Osteoblast (primary cell): ENCODE data around the gene TOX3. TPM values are rescaled to one million over a fixed set of nuclear protein-coding genes. Genes with fewer than 3 reads are reported as not detected.

Experiments
- DNase-seq: peaks from one replicate; pipeline ENCODE4 v3.0.0; 2011; ENCODE audit warnings: low spot score, mixed read lengths; ENCODE audit not compliant: insufficient read length; ENCODE audit errors: missing footprints
- H2AFZ ChIP-seq: 2 replicates; pipeline ENCODE4 v1.6.0; 2011; ENCODE audit warnings: mild to moderate bottlenecking, low read length
- H3K27ac ChIP-seq: 2 replicates; pipeline ENCODE4 v1.5.1; 2011; ENCODE audit warnings: mild to moderate bottlenecking, low read depth, low read length, moderate library complexity
- H3K27me3 ChIP-seq: 2 replicates; pipeline ENCODE4 v1.6.0; 2012; ENCODE audit warnings: mild to moderate bottlenecking, control low read depth, inconsistent platforms, low read length, moderate library complexity; ENCODE audit not compliant: insufficient read depth
- H3K36me3 ChIP-seq: 2 replicates; pipeline ENCODE4 v1.5.1; 2011; ENCODE audit warnings: mild to moderate bottlenecking, low read length, control low read depth, moderate library complexity; ENCODE audit not compliant: insufficient read depth
- H3K4me1 ChIP-seq: 2 replicates; pipeline ENCODE4 v1.5.1; 2011; ENCODE audit warnings: mild to moderate bottlenecking, low read length, control low read depth, moderate library complexity; ENCODE audit not compliant: insufficient read depth
- H3K4me2 ChIP-seq: 2 replicates; pipeline ENCODE4 v1.6.0; 2011; ENCODE audit warnings: mild to moderate bottlenecking, low read length; ENCODE audit not compliant: insufficient read depth
- H3K4me3 ChIP-seq: fragments of 200-600 bp; sonication (generic); 3 replicates; pipeline ENCODE4 v1.5.1; 2012; ENCODE audit warnings: mild to moderate bottlenecking, low read length, inconsistent platforms; ENCODE audit not compliant: insufficient read depth
- H3K79me2 ChIP-seq: 2 replicates; pipeline ENCODE4 v1.6.0; 2012; ENCODE audit warnings: mild to moderate bottlenecking, low read length, control low read depth, inconsistent platforms; ENCODE audit not compliant: insufficient read depth
- H3K9me3 ChIP-seq: 2 replicates; pipeline ENCODE4 v1.5.1; 2011; ENCODE audit warnings: low read depth, low read length, control low read depth
- H4K20me1 ChIP-seq: 2 replicates; pipeline ENCODE4 v1.6.0; 2012; ENCODE audit warnings: mild to moderate bottlenecking, low read length, control low read depth; ENCODE audit not compliant: insufficient read depth
- total RNA-seq: library from RNA; depleted of rRNA; stranded (reverse); fragments of >200 nt; gene quantifications from 2 replicates; pipeline ENCODE4 v1.2.3, GENCODE V29; 2012
- TF ChIP-seq, protein P1 (sequence below): IDR thresholded peaks from 2 replicates; pipeline ENCODE4 v1.5.1; 2011; ENCODE audit warnings: mild to moderate bottlenecking, low read depth, low read length, moderate library complexity; ENCODE audit errors: extremely low read depth

TOX3 gene
- total RNA-seq, 1 donor, result not detected

GRCh38 chr16:52439171-52439701 lies 107.7 kb downstream of the TOX3 start:
- Histone ChIP-seq H3K36me3 (no peaks in the 10 kb centered on the region), H3K27me3 (no peaks in the 10 kb centered on the region), H2AFZ (no peak overlapping the region), H3K27ac (no peak overlapping the region), H3K9me3 (peaks cover 5% of the 10 kb centered on the region), H3K79me2 (no peaks in the 10 kb centered on the region), H4K20me1 (no peaks in the 10 kb centered on the region), H3K4me1 (no peaks in the 10 kb centered on the region), H3K4me3 (no peak overlapping the region), H3K4me2 (no peak overlapping the region)
- no peak for DNase-seq
- TF ChIP-seq, protein P1, sequence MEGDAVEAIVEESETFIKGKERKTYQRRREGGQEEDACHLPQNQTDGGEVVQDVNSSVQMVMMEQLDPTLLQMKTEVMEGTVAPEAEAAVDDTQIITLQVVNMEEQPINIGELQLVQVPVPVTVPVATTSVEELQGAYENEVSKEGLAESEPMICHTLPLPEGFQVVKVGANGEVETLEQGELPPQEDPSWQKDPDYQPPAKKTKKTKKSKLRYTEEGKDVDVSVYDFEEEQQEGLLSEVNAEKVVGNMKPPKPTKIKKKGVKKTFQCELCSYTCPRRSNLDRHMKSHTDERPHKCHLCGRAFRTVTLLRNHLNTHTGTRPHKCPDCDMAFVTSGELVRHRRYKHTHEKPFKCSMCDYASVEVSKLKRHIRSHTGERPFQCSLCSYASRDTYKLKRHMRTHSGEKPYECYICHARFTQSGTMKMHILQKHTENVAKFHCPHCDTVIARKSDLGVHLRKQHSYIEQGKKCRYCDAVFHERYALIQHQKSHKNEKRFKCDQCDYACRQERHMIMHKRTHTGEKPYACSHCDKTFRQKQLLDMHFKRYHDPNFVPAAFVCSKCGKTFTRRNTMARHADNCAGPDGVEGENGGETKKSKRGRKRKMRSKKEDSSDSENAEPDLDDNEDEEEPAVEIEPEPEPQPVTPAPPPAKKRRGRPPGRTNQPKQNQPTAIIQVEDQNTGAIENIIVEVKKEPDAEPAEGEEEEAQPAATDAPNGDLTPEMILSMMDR, result no peak

GRCh38 chr16:52437277-52437670 lies 109.7 kb downstream of the TOX3 start:
- Histone ChIP-seq H2AFZ (no peak overlapping the region), H3K36me3 (no peaks in the 10 kb centered on the region), H3K4me2 (no peak overlapping the region), H3K79me2 (no peaks in the 10 kb centered on the region), H3K27me3 (no peaks in the 10 kb centered on the region), H3K4me1 (no peaks in the 10 kb centered on the region), H3K4me3 (no peak overlapping the region), H4K20me1 (no peaks in the 10 kb centered on the region), H3K27ac (no peak overlapping the region), H3K9me3 (peaks cover 5% of the 10 kb centered on the region)
- TF ChIP-seq, protein P1, result no peak
- no peak for DNase-seq

- TF ChIP-seq, protein P1, result no peak
- H3K36me3 ChIP-seq, result no peaks in the 10 kb centered on the region
- H4K20me1 ChIP-seq, result no peaks in the 10 kb centered on the region
- H3K4me3 ChIP-seq, result no peak overlapping the region
- H3K9me3 ChIP-seq, result peaks cover 2% of the 10 kb centered on the region
- H3K4me1 ChIP-seq, result no peaks in the 10 kb centered on the region
- no peaks in the 10 kb centered on the region for H3K27me3 ChIP-seq
- H3K79me2 ChIP-seq, result no peaks in the 10 kb centered on the region
- no peak overlapping the region for H2AFZ ChIP-seq
- no peak overlapping the region for H3K4me2 ChIP-seq
- H3K27ac ChIP-seq, result no peak overlapping the region
- DNase-seq, result no peak
These were observed 110.3 kb downstream of the TOX3 start for GRCh38 chr16:52436339-52437276.

DNA sequence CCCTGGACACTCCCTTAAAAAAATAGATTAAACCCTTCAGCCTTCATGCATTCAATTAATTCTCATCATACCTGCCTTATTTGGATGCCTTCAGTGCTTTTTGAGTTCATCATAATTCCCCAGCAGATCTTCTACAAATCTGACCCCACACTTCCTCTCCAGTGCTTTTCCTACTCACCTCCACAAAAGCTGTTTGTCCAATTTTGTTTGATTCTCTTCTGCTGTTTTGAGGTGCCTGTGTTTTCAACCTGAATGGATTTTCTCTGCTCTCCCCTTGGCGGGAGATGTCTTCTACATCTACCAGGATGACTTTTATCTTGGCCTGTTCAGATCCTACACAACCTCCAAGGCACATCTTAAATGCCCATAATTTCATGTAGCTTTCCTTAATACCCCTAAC lies 112.7 kb downstream of the TOX3 start:
- TF ChIP-seq, protein P1, result no peak
- no peak for DNase-seq

More for the DNA sequence above, 112.7 kb downstream of the TOX3 start:
- Histone ChIP-seq H3K4me3 (no peak overlapping the region), H3K79me2 (no peaks in the 10 kb centered on the region), H3K4me1 (no peaks in the 10 kb centered on the region), H3K9me3 (no peaks in the 10 kb centered on the region), H3K27me3 (no peaks in the 10 kb centered on the region), H3K4me2 (no peak overlapping the region), H3K36me3 (no peaks in the 10 kb centered on the region), H3K27ac (no peak overlapping the region), H4K20me1 (no peaks in the 10 kb centered on the region), H2AFZ (no peak overlapping the region)
